ENCODE measurements around the gene IFNA21. TPM values are rescaled to one million over a fixed set of nuclear protein-coding genes. Genes with fewer than 3 reads are reported as not detected.

Gene IFNA21
- total RNA-seq, 4 donors from 2014 or later = not detected

- H3K27me3 ChIP-seq = no peaks in the 10 kb centered on the region
- 67 to 70% methylated on average over 1 to 3 of the region's 4 CpGs for WGBS, 2 donors (ENCODE audit: low coverage in 1 of 2)
- no peak overlapping the region for H3K4me3 ChIP-seq
- H3K27ac ChIP-seq = no peak overlapping the region
- H3K36me3 ChIP-seq = no peaks in the 10 kb centered on the region
- H3K4me1 ChIP-seq = no peaks in the 10 kb centered on the region
- H3K9me3 ChIP-seq = no peaks in the 10 kb centered on the region
- ATAC-seq = no peak
- TF ChIP-seq POLR2AphosphoS5 (IDR thresholded peaks at IDR 0.05) = no peak
- no peak for TF ChIP-seq POLR2A (IDR thresholded peaks at IDR 0.05)
- TF ChIP-seq EP300 (IDR thresholded peaks at IDR 0.05) = no peak
- no peak for TF ChIP-seq CTCF (IDR thresholded peaks at IDR 0.05)
Observed at GRCh38 chr9:21121595-21122251, 44.7 kb downstream of the IFNA21 start.

GRCh38 chr9:21121079-21121478 is 45.4 kb downstream of the IFNA21 start:
- H3K4me1 ChIP-seq = no peaks in the 10 kb centered on the region
- TF ChIP-seq POLR2AphosphoS5 (IDR thresholded peaks at IDR 0.05) = no peak
- TF ChIP-seq EP300 (IDR thresholded peaks at IDR 0.05) = no peak
- TF ChIP-seq CTCF (IDR thresholded peaks at IDR 0.05) = no peak
- TF ChIP-seq POLR2A (IDR thresholded peaks at IDR 0.05) = no peak
- ATAC-seq = no peak
- H3K4me3 ChIP-seq = no peak overlapping the region
- 92 to 100% methylated on average over 1 to 2 of the region's 2 CpGs for WGBS, 2 donors (ENCODE audit: low coverage in 1 of 2)
- H3K27ac ChIP-seq = no peak overlapping the region
- H3K36me3 ChIP-seq = no peaks in the 10 kb centered on the region
- no peaks in the 10 kb centered on the region for H3K27me3 ChIP-seq
- H3K9me3 ChIP-seq = no peaks in the 10 kb centered on the region

- Histone ChIP-seq H3K27me3 (no peaks in the 10 kb centered on the region), H3K9me3 (no peaks in the 10 kb centered on the region), H3K4me1 (no peaks in the 10 kb centered on the region), H3K36me3 (no peaks in the 10 kb centered on the region), H3K4me3 (no peak overlapping the region), H3K27ac (no peak overlapping the region)
- no peak for TF ChIP-seq EP300 (IDR thresholded peaks at IDR 0.05)
- TF ChIP-seq POLR2AphosphoS5 (IDR thresholded peaks at IDR 0.05) = no peak
- WGBS, 2 donors (ENCODE audit: low coverage in 1 of 2) = 67 to 78% methylated on average over 6 to 7 of the region's 7 CpGs
- ATAC-seq = no peak
Observed at GRCh38 chr9:21119093-21119770, 47.2 kb downstream of the IFNA21 start.

Small RNAs within 50 kb of the gene (small RNA-seq; reads per million reads assigned to genes)
- 0 reads per million in 4 donors for gene RF00019

Other genes with a start within 250 kb of the IFNA21 start
- 10 to 100 TPM in 3 of 4 donors, 1 to 10 TPM in 1; 9.8 to 23.9 (median 16.9) TPM for gene HACD4, start 135.0 kb downstream of the IFNA21 start, total RNA-seq
- gene IFNB1, start 88.7 kb downstream of the IFNA21 start, total RNA-seq = not detected
- gene IFNW1, start 24.8 kb downstream of the IFNA21 start, total RNA-seq = not detected
- not detected for gene IFNA4, start 20.9 kb upstream of the IFNA21 start, total RNA-seq
- not detected for gene IFNA7, start 35.5 kb upstream of the IFNA21 start, total RNA-seq
- gene IFNA10, start 40.5 kb upstream of the IFNA21 start, total RNA-seq = not detected
- gene IFNA16, start 50.7 kb upstream of the IFNA21 start, total RNA-seq = not detected
- not detected for gene IFNA17, start 61.6 kb upstream of the IFNA21 start, total RNA-seq
- gene IFNA14, start 73.3 kb upstream of the IFNA21 start, total RNA-seq = under 1 TPM in 1 of 4 donors, not detected in 3; 0.40 TPM
- gene IFNA5, start 138.7 kb upstream of the IFNA21 start, total RNA-seq = not detected
- gene KLHL9, start 168.7 kb upstream of the IFNA21 start, total RNA-seq = 10 to 100 TPM; 20.5 to 32.1 (median 24.4) TPM
- not detected for gene IFNA6, start 184.2 kb upstream of the IFNA21 start, total RNA-seq
- gene IFNA13, start 201.4 kb upstream of the IFNA21 start, total RNA-seq = not detected
- gene IFNA2, start 218.7 kb upstream of the IFNA21 start, total RNA-seq = not detected
- gene IFNA8, start 242.5 kb upstream of the IFNA21 start, total RNA-seq = not detected